HL-60 (cell line): ENCODE measurements around the gene PTBP3.

Experiments used
- GABPA ChIP-seq: IDR thresholded peaks from 2 replicates; pipeline ENCODE4 v1.6.1; 2012; ENCODE audit warnings: low read depth
- POLR2AphosphoS5 ChIP-seq: IDR thresholded peaks from 2 replicates; pipeline ENCODE4 v1.6.1; 2012; ENCODE audit warnings: low read depth
- SPI1 ChIP-seq: IDR thresholded peaks from 2 replicates; pipeline ENCODE4 v1.6.1; 2012; ENCODE audit warnings: low read depth, mild to moderate bottlenecking, borderline replicate concordance
- TF ChIP-seq, protein P1 (sequence below): IDR thresholded peaks from one replicate; pipeline ENCODE4 v1.5.1; 2011; ENCODE audit warnings: low read length, control low read depth, inconsistent platforms; ENCODE audit not compliant: insufficient read depth

DNA sequence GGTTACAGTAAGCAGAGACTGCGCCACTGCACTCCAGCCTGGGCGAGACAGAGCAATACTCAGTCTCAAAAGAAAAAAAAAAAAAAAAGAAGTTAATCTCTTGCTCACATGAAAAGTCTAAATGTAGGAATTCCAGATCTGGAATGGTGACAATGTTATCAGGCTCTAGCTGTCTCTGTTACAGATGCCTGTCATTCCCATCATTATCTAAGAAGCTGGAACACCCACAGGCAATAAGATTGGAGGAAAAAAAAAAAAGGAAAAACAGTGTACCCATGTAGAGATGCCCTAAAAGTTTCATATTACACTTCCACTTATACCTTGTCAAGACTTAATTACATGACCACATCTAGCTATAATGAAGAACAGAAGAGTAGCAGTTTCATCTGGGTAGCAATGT lies 38.2 kb downstream of the PTBP3 start:
- TF ChIP-seq, protein P1, sequence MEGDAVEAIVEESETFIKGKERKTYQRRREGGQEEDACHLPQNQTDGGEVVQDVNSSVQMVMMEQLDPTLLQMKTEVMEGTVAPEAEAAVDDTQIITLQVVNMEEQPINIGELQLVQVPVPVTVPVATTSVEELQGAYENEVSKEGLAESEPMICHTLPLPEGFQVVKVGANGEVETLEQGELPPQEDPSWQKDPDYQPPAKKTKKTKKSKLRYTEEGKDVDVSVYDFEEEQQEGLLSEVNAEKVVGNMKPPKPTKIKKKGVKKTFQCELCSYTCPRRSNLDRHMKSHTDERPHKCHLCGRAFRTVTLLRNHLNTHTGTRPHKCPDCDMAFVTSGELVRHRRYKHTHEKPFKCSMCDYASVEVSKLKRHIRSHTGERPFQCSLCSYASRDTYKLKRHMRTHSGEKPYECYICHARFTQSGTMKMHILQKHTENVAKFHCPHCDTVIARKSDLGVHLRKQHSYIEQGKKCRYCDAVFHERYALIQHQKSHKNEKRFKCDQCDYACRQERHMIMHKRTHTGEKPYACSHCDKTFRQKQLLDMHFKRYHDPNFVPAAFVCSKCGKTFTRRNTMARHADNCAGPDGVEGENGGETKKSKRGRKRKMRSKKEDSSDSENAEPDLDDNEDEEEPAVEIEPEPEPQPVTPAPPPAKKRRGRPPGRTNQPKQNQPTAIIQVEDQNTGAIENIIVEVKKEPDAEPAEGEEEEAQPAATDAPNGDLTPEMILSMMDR = no peak
- TF ChIP-seq GABPA = no peak
- no peak for TF ChIP-seq POLR2AphosphoS5
- TF ChIP-seq SPI1 = no peak
